ENCODE measurements around the gene FAM83D. TPM values are rescaled to one million over a fixed set of nuclear protein-coding genes. Genes with fewer than 3 reads are reported as not detected.

The FAM83D gene
- total RNA-seq, 1 experiment from 2014 or later: 48.1 TPM

DNA sequence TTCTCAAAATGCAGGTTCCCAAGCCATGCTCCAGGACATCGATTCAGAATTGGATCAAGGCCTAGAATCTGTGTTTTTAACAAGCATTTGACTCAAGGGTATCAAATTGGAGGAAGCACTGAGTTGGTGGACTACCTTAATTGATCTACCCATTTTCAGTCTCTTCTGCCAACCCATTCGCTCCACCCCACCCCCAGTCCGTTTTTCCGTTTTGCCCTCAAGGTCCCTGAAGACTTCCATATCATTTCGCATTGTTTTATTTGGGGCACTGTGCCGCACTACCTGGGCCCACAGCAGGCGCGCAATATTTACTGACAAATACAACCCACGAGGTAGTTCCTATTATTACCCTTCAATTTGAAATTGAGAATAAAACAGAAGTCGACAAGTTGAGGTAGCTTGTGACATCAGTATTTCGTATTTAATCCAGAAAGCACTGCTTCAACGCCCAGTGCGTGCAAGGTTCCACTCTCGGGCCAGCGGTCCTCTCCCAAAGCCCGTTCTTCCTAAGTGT, 35.4 kb downstream of the FAM83D start:
- TF ChIP-seq, protein P1, sequence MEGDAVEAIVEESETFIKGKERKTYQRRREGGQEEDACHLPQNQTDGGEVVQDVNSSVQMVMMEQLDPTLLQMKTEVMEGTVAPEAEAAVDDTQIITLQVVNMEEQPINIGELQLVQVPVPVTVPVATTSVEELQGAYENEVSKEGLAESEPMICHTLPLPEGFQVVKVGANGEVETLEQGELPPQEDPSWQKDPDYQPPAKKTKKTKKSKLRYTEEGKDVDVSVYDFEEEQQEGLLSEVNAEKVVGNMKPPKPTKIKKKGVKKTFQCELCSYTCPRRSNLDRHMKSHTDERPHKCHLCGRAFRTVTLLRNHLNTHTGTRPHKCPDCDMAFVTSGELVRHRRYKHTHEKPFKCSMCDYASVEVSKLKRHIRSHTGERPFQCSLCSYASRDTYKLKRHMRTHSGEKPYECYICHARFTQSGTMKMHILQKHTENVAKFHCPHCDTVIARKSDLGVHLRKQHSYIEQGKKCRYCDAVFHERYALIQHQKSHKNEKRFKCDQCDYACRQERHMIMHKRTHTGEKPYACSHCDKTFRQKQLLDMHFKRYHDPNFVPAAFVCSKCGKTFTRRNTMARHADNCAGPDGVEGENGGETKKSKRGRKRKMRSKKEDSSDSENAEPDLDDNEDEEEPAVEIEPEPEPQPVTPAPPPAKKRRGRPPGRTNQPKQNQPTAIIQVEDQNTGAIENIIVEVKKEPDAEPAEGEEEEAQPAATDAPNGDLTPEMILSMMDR (conservative IDR thresholded peaks at IDR 0.05): no peak
- Histone ChIP-seq H2BK120ac (ENCODE audit: low read depth, low read length, poor library complexity, severe bottlenecking) (peak overlapping the region; percentile 52), H3T11ph (ENCODE audit: low read length) (no peak overlapping the region), H4K5ac (ENCODE audit: insufficient read length, low read depth, low read length) (peak overlapping the region; percentile 84), H2BK12ac (ENCODE audit: insufficient read length, low read depth, low read length) (no peak overlapping the region), H4K20me1 (ENCODE audit: control insufficient read depth, insufficient read depth, insufficient read length) (no peaks in the 10 kb centered on the region), H2BK15ac (ENCODE audit: low read depth, low read length) (no peak overlapping the region), H4K91ac (ENCODE audit: insufficient read length, low read depth, low read length) (no peak overlapping the region), H4K8ac (replicated peaks; ENCODE audit: insufficient read length, low read depth, low read length) (peak overlapping the region; percentile 63), H3K23me2 (ENCODE audit: insufficient read length, low read depth, low read length, poor library complexity, severe bottlenecking) (no peaks in the 10 kb centered on the region), H3K9me3 (ENCODE audit: control insufficient read depth, low read depth, low read length) (no peaks in the 10 kb centered on the region), H3K27me3 (ENCODE audit: insufficient read depth, low read length) (no peaks in the 10 kb centered on the region), H3K4ac (ENCODE audit: low read depth, low read length) (no peak overlapping the region; the same call in 1 of the 2 replicates), H3K56ac (ENCODE audit: insufficient read length, low read depth, low read length) (peak overlapping the region; percentile 59), H2BK20ac (ENCODE audit: low read depth, low read length, poor library complexity, severe bottlenecking) (no peak overlapping the region), H3K79me1 (ENCODE audit: insufficient read depth, low read depth, low read length, poor library complexity, severe bottlenecking) (no peaks in the 10 kb centered on the region), H3K79me2 (ENCODE audit: insufficient read depth, low read length) (peaks cover 9% of the 10 kb centered on the region; the same call in 1 of the 2 replicates), H2AK5ac (ENCODE audit: insufficient read length, low read length) (no peak overlapping the region), H3K9ac (ENCODE audit: extremely low read depth, insufficient read length, low read length) (peak overlapping the region; percentile 97), H2AFZ (ENCODE audit: low read length) (no peak overlapping the region), H2BK5ac (ENCODE audit: insufficient read length, low read length) (peak overlapping the region; percentile 47), H3K23ac (ENCODE audit: insufficient read length, low read depth, low read length) (no peak overlapping the region), H3K4me2 (ENCODE audit: insufficient read depth, insufficient read length, low read length) (peak overlapping the region; percentile 67), H3K4me1 (ENCODE audit: insufficient read depth, low read length) (no peaks in the 10 kb centered on the region; the same call in 1 of the 2 replicates), H3K18ac (ENCODE audit: insufficient read length, low read depth, low read length) (peak overlapping the region; percentile 95), H3K14ac (ENCODE audit: insufficient read depth, low read length) (peak overlapping the region; percentile 99), H3K27ac (ENCODE audit: insufficient read length, low read depth, low read length) (no peak overlapping the region)
- no peak for DNase-seq
- Mint-ChIP-seq H3K27me3 (ENCODE audit: low read depth) (no peaks in the 10 kb centered on the region; the same call in 1 of the 2 replicates), H3K27ac (peak overlapping the region; percentile 96 to 98 (median 97)), H3K4me3 (peak overlapping the region; percentile 95 to 99), H3K4me1 (peaks cover 20 to 22% of the 10 kb centered on the region in 2 experiments), H3K36me3 (ENCODE audit: insufficient read depth in 1 of 3, low read depth in 3 of 3) (peaks cover 4 to 10% (median 6%) of the 10 kb centered on the region in 3 experiments; a peak in 5 of 7 replicates), H3K9me3 (no peaks in the 10 kb centered on the region; a peak in 1 of 5 replicates)
- no CpG with 5 or more reads among the region's 16 CpGs for WGBS (ENCODE audit: extremely low coverage, insufficient read length, low lambda C conversion rate)
